GM12865 (cell line): ENCODE data around the gene STX16.

Experiments used
- DNase-seq: peaks from one replicate; pipeline ENCODE4 v3.0.0; 2010; ENCODE audit warnings: low read depth
- H3K4me3 ChIP-seq: 2 replicates; pipeline ENCODE4 v1.5.1; 2011; ENCODE audit warnings: mild to moderate bottlenecking, low read depth, low read length, control low read depth
- CTCF ChIP-seq: IDR thresholded peaks from 2 replicates; pipeline ENCODE4 v1.5.1; 2011; ENCODE audit warnings: low read length, control low read depth, low read depth, inconsistent platforms; ENCODE audit not compliant: insufficient read depth; ENCODE audit errors: missing control alignments

Gene STX16

DNA sequence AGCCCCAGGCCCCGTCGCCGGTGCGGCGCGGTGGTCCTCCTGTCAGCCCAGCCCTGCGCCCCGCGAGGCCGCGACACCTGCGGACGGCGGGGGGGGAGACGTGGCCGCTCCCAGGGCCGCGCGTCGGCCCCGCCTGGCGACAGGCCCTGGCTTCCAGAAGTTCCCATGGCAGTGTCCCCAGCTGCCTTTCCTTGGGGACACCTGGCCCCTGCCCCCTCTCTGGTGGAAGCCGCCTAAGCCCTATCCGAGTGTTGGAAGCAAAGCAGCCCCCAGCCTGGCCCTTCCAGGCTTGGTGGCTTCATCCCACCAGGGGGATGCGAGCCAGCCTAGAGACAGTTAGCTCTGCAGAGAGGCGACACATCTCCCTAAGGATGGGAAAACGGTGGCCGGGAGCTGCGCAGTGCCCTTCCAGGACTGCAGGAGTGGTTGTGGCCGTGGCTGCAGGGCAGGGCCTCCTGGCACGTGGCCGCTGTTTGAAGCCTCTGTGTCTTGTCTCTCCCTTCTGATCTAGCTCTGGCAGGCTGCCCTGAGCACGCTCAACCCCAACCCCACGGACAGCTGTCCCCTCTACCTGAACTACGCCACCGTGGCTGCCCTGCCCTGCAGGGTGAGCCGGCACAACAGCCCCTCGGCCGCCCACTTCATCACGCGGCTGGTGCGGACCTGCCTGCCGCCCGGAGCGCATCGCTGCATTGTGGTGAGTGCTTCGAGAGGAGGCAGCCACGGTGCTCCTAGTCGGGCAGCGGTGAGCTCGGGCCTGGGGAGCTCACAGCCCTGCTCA lies 42.3 kb downstream of the STX16 start:
- DNase-seq: peak; percentile 18
- peak overlapping the region; percentile 60 for H3K4me3 ChIP-seq
- TF ChIP-seq CTCF: no peak

DNA sequence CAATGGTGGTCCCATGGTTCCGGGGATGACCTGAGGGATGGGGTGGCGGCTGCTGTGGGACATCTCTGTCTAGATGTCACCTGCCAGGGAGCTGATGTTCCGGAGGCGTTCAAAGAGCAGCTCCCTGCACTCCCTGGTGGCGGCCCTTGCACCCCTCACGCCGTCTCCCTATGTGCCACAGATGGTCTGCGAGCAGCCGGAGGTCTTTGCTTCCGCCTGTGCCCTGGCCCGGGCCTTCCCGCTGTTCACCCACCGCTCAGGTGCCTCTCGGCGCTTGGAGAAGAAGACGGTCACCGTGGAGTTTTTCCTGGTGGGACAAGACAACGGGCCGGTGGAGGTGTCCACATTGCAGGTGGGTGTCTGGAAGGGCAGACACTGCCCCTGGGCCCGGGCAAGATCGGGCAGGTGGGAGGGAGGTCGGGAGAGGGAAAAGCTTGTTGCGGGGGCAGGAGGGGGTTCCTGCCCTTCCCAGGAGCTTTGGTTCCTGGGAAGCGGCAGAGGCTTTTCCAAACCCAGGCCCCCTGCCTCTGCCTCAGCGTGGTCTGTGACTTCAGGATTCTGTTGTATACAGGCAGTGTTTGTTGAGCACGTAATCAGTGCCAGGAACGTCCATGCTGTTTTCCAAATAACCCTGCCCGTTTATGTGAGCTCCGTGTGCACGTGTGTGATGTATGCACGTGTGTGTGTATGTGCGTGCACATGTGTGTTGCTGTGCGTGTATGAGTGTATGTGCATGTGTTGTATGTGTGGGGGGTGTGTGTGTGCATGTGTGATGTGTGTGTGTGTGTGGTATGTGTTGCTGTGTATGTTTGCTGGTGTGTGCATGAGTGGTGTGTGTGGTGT lies 43.4 kb downstream of the STX16 start:
- H3K4me3 ChIP-seq: no peak overlapping the region
- no peak for DNase-seq
- TF ChIP-seq CTCF: no peak

DNA sequence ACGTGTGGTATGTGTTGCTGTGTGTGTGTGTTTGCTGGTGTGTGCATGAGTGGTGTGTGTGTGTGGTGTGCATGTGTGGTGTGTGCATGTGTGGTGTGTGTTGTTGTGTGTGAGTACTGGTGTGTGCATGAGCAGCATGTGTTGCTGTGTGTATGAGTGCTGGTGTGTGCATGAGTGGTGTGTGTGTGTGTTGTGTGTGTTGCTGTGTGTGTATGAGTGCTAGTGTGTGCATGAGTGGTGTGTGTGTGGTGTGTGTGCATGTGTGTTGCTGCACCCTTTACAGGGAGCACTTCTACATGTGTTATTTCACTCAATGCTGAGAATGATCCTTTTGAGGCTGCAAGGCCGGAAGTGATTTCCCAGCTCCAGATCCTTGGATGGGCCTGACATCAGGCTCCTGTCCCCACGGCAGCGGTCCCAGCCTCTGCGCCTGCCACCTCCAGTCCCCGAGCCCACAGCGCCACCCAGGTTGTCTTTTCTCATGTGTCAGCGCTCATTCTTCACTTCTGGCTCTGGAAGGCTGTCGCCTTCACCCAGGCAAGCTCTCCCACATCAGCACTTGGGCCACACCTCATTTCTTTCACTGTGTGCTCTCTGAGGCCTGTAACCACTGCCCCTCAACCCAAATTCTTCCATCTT lies 44.1 kb downstream of the STX16 start:
- TF ChIP-seq CTCF: no peak
- no peak for DNase-seq

DNA sequence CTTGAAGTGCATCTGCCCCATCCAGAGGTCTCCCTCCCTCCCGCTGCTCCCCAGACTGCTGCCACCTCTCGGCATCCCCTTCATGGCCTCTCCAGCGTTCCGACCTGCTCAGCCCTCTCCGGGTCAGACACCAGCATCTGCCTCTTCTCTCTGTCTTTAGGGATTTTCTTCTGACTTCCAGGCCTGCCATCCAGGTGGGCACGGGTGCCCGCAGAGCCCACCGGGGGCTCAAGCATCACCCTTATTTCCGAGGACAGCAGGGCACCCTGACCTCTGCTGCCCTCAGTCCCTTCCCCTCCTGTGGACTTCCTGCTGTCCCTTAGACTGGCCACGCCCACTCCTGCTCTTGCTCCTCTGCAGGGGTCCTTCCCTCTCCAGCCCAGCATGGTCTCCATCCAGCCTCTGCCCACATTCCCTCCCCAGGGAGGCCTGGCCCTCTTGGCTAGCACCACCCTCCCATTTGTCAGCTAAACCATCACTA lies 44.9 kb downstream of the STX16 start:
- H3K4me3 ChIP-seq: no peak overlapping the region
- TF ChIP-seq CTCF: no peak
- DNase-seq: no peak

More for the DNA sequence above, 44.1 kb downstream of the STX16 start:
- H3K4me3 ChIP-seq: no peak overlapping the region

DNA sequence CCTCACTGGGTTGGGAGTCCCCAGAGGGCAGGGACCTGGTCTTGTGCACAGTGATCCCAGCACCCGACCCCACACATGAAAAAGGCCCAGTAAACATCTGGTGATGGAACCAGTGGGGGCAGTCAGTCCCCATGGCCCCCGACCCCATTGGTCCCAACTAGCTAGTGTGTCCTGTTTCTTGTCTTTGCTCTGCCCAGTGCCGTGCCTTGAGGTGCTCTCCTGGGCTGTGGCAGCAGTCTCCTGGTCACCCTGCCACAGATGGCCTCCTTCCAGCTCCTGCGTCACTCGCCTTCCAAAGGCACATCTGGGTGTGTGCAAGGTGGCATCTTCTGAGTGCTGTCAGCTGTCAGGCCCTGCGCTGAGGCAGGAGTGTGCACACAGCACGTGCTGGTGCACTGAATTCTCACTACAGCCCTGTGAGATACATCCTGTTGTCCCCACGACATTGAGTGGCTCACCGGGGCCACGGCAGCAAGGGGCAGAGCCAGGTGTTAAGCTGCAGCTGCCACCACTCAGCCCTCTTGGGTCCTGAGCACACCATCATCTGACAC lies 45.4 kb downstream of the STX16 start:
- no peak overlapping the region for H3K4me3 ChIP-seq
- no peak for TF ChIP-seq CTCF
- DNase-seq: no peak

GRCh38 chr20:58697201-58697866 lies 46.3 kb downstream of the STX16 start:
- DNase-seq: no peak
- TF ChIP-seq CTCF: no peak
- H3K4me3 ChIP-seq: no peak overlapping the region
